GM10266 (cell line): ENCODE results near the gene TTI1.

ENCODE experiments used
- DNase-seq: peaks from one replicate; pipeline ENCODE4 v3.0.0; 2012; ENCODE audit errors: extremely low spot score
- CTCF ChIP-seq: IDR thresholded peaks from 2 replicates; pipeline ENCODE4 v1.5.1; 2012; ENCODE audit warnings: mild to moderate bottlenecking, low read depth; ENCODE audit not compliant: control insufficient read depth, insufficient read depth; ENCODE audit errors: missing control alignments

Gene TTI1

GRCh38 chr20:37989601-37990295 lies 43.5 kb downstream of the TTI1 start:
- no peak for TF ChIP-seq CTCF
- no peak for DNase-seq

- DNase-seq: no peak
- no peak for TF ChIP-seq CTCF
Measured at GRCh38 chr20:37988306-37988954, 44.8 kb downstream of the TTI1 start.

DNA sequence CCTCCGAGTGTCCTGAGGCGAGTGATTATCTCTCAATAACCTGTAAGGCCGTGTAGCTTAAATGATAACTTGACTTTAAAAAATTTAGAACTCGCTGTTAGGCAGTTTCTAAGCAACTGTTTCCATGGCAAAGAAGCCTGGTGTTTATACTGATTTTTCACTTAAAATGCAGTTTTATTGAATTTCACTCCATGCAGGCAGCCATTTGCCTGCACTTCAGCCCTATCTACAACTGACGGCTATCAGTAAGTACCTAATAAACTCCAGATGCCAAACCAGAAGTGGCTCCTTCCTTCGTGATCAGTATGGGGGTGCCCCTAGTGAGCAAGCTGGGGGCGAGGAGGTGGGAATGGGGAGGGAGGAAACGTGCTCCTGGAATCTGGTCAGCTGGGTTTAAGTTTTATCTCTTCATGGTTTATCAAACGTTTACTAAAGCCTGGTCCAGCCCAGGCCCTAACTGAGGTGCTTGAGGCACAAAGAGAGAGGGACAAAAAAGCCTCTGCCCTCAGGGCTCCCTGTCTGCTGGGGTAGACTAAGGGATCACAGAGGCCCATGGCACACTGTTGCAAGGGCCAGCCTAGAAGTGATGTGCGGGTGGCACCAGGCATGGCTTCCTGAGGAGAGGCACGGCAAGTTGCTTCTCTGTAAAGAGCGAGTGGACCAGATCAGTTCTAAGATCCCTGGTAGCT lies 45.5 kb downstream of the TTI1 start:
- DNase-seq: no peak

GRCh38 chr20:37986873-37987601 lies 46.2 kb downstream of the TTI1 start:
- DNase-seq: no peak
- TF ChIP-seq CTCF: no peak

More for the DNA sequence above, 45.5 kb downstream of the TTI1 start:
- TF ChIP-seq CTCF: no peak

GRCh38 chr20:37986044-37986858 lies 47.0 kb downstream of the TTI1 start:
- DNase-seq: no peak
- TF ChIP-seq CTCF: no peak

DNA sequence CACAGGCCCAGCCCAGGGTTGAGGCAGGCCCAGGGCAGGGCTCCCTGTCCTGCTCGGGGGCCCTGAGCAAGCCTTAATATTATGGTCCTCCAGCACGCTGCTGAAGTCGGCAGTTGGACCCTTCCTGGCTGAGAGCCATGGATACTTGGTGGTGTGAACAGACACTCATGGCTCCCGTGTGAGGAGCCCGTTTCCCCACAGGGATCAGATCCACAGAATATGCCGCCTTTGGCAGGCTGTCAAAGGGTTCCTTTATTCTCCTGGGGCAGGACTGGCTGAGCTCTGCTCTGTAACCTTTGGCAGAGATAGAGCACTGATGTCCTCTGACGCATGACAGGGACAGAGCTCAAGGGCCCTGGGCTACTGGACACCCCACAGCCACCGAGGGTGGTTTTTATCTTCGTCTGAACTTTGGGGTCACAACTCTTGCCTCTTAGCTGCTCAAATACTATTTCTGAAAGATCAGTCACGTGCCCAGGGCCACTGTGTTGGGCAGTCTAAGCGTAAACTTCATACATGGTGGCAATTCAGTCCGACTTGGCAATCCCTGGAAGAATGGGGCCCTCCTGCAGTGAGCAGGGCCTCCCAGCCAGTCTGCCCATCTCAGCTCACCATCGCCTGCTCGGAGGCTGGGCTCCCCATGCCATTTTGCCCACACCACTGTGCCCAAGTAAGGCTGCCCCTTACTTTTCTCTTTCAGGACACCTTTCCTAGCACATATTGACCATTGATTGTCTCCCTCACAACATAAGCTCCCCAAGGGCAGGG lies 49.1 kb downstream of the TTI1 start:
- no peak for DNase-seq
- TF ChIP-seq CTCF: no peak
